K562 (cell line): ENCODE results near the gene WNT7A. TPM values are rescaled to one million over a fixed set of nuclear protein-coding genes. Genes with fewer than 3 reads are reported as not detected.

Source experiments
- ATAC-seq: fragments of 200-7000 bp; cut with Tn5 transposase; 3 replicates; pipeline ENCODE4 v1.9.1; 2020; ENCODE audit warnings: moderate library complexity
- BruUV-seq: library from RNA; stranded (reverse); fragments of 400-500 nt; replicated peaks from 2 replicates; lab custom pipeline; 2021; lab: Mats Ljungman, UMichigan
- CTCF ChIA-PET: fragments of 300-600 bp; formaldehyde crosslinking; extraction: SDS; loops from one replicate; lab custom pipeline; 2021; ENCODE audit warnings: low intra/inter-chr PET ratio; lab: Yijun Ruan, JAX
- POLR2A ChIA-PET: fragments of 300-600, 350-650 bp; sonication (Branson Sonifier 250); formaldehyde crosslinking; extraction: SDS; loops from one replicate; lab custom pipeline; 2021; ENCODE audit warnings: antibody characterized with exemption, inconsistent platforms; lab: Yijun Ruan, JAX
- DNase-seq, 4 experiments: peaks; one replicate each; pipeline versions ENCODE4 v3.0.0 to v3.0.0-alpha.2; 2011 to 2018; ENCODE audit warnings: low spot score in 3 of 4, mixed read lengths in 3 of 4; ENCODE audit errors: extremely low read depth in 1 of 4
- FAIRE-seq: peaks from 2 replicates; lab custom pipeline; 2011; peaks lifted over from hg19 to GRCh38; lab: Jason Lieb, UNC
- H2AFZ ChIP-seq: 2 replicates; pipeline ENCODE4 v1.6.0; 2011; ENCODE audit warnings: low read depth, low read length, control low read depth, inconsistent platforms
- H3K27ac ChIP-seq: fragments of 200-600 bp; 3 replicates; pipeline ENCODE4 v1.8.0; 2011; ENCODE audit warnings: low read depth, mild to moderate bottlenecking, control low read depth, inconsistent platforms, low read length, moderate library complexity, mixed read lengths; ENCODE audit errors: extremely low read depth
- H3K27me3 ChIP-seq, 2 experiments: fragments of 300-600 bp in 1 of 2; 2 replicates in 1 of 2; 3 replicates in 1 of 2; pipeline versions ENCODE4 v1.6.0 to v1.8.0; 2011; ENCODE audit warnings: inconsistent platforms in 2 of 2, low read length in 2 of 2, mild to moderate bottlenecking in 1 of 2, mixed read lengths in 1 of 2, moderate library complexity in 1 of 2; ENCODE audit not compliant: control insufficient read depth in 2 of 2, insufficient read depth in 2 of 2
- H3K36me3 ChIP-seq: fragments of 300-600 bp; 3 replicates; pipeline ENCODE4 v1.8.0; 2011; ENCODE audit warnings: mild to moderate bottlenecking, low read length, inconsistent platforms; ENCODE audit not compliant: control insufficient read depth, insufficient read depth
- H3K4me1 ChIP-seq, 2 experiments: fragments of 200-600 bp in 1 of 2; replicated peaks in 1 of 2; 2 replicates in 1 of 2; 3 replicates in 1 of 2; pipeline versions ENCODE4 v1.5.1 to v1.8.0; 2011; ENCODE audit warnings: inconsistent platforms in 2 of 2, low read length in 2 of 2, mild to moderate bottlenecking in 1 of 2, mixed read lengths in 1 of 2, moderate library complexity in 1 of 2; ENCODE audit not compliant: control insufficient read depth in 2 of 2, insufficient read depth in 2 of 2
- H3K4me2 ChIP-seq: 2 replicates; pipeline ENCODE4 v1.6.1; 2011; ENCODE audit warnings: low read length, control low read depth, inconsistent platforms, mixed read lengths; ENCODE audit not compliant: insufficient read depth
- H3K4me3 ChIP-seq: fragments of 200-600 bp; sonication (generic), shearing (Covaris generic); 2 replicates; pipeline ENCODE4 v1.5.1; 2016; ENCODE audit warnings: control low read depth, inconsistent platforms
- H3K79me2 ChIP-seq: fragments of 200-600 bp; 3 replicates; pipeline ENCODE4 v1.8.0; 2011; ENCODE audit warnings: low read length, inconsistent platforms; ENCODE audit not compliant: control insufficient read depth, insufficient read depth
- H3K9ac ChIP-seq, 2 experiments: 2 replicates each; pipeline versions ENCODE4 v1.6.0 to v1.6.1; 2011; ENCODE audit warnings: low read depth in 2 of 2, low read length in 2 of 2, control low read depth in 1 of 2, inconsistent platforms in 1 of 2, mild to moderate bottlenecking in 1 of 2, mixed read lengths in 1 of 2; ENCODE audit not compliant: insufficient read depth in 1 of 2
- H3K9me1 ChIP-seq: one replicate; pipeline ENCODE4 v1.6.0; 2011; ENCODE audit warnings: inconsistent platforms, mild to moderate bottlenecking, low read length, moderate library complexity; ENCODE audit not compliant: control insufficient read depth, insufficient read depth
- H3K9me3 ChIP-seq: replicated peaks from 2 replicates; pipeline ENCODE4 v1.5.1; 2011; ENCODE audit warnings: low read depth, low read length, inconsistent platforms; ENCODE audit not compliant: control insufficient read depth, insufficient read depth
- H4K20me1 ChIP-seq: replicated peaks from 2 replicates; pipeline ENCODE4 v1.6.1; 2011; ENCODE audit warnings: low read length, inconsistent platforms, mixed read lengths; ENCODE audit not compliant: control insufficient read depth, insufficient read depth
- ASH1L ChIP-seq: fragments of 450-650 bp; IDR thresholded peaks from 2 replicates; pipeline ENCODE4 v1.6.1; 2018; ENCODE audit warnings: borderline replicate concordance, mild to moderate bottlenecking, low read depth; ENCODE audit not compliant: partially characterized antibody
- BCOR ChIP-seq: fragments of 450-650 bp; IDR thresholded peaks from 2 replicates; pipeline ENCODE4 v1.6.1; 2016
- E2F3 ChIP-seq: fragments of 250-450 bp; sonication (Bioruptor Pico); IDR thresholded peaks from 2 replicates; pipeline ENCODE4 v1.4.0; 2020; ENCODE audit warnings: mild to moderate bottlenecking
- FOSL1 ChIP-seq: fragments of 200-800 bp; sonication (Bioruptor generic); conservative IDR thresholded peaks from 2 replicates; pipeline ENCODE4 v1.6.1; 2016; ENCODE audit warnings: missing genetic modification characterization, missing compliant biosample characterization
- HDAC2 ChIP-seq: fragments of 450-650 bp; IDR thresholded peaks from 2 replicates; pipeline ENCODE4 v1.6.1; 2016; ENCODE audit warnings: mild to moderate bottlenecking
- KAT8 ChIP-seq: fragments of 450-650 bp; IDR thresholded peaks from 2 replicates; pipeline ENCODE4 v1.6.1; 2016; ENCODE audit warnings: low read depth, mild to moderate bottlenecking
- MCM7 ChIP-seq, 2 experiments: fragments of 450-650 bp; IDR thresholded peaks; 2 replicates each; pipeline ENCODE4 v1.6.1; 2016 to 2018
- NBN ChIP-seq: fragments of 450-650 bp; IDR thresholded peaks from 2 replicates; pipeline ENCODE4 v1.6.1; 2016; ENCODE audit warnings: low read depth, mild to moderate bottlenecking
- PHF8 ChIP-seq: fragments of 200-600 bp; sonication (generic); IDR thresholded peaks from 2 replicates; pipeline ENCODE4 v1.6.1; 2012; ENCODE audit warnings: mixed run types, mild to moderate bottlenecking, inconsistent platforms, low read length, moderate library complexity, borderline replicate concordance
- RB1 ChIP-seq: fragments of 450-650 bp; IDR thresholded peaks from 2 replicates; pipeline ENCODE4 v1.6.1; 2017; ENCODE audit warnings: low read depth, mild to moderate bottlenecking
- SIN3B ChIP-seq: fragments of 450-650 bp; IDR thresholded peaks from 2 replicates; pipeline ENCODE4 v1.6.1; 2017; ENCODE audit warnings: low read depth, mild to moderate bottlenecking, moderate library complexity
- STAT6 ChIP-seq: sonication (generic); formaldehyde crosslinking; IDR thresholded peaks from 2 replicates; pipeline ENCODE4 v1.8.1; 2023; ENCODE audit warnings: mild to moderate bottlenecking, missing genetic modification reagents
- TRIM24 ChIP-seq, 2 experiments: fragments of 450-650 bp; IDR thresholded peaks; 2 replicates each; pipeline ENCODE4 v1.6.1; 2016
- ZNF507 ChIP-seq: conservative IDR thresholded peaks from 2 replicates; pipeline ENCODE4 v1.6.1; 2017; ENCODE audit warnings: missing genetic modification characterization, missing compliant biosample characterization
- WGBS: fragments of 100-300 bp; shearing (Covaris generic); methylation state at CpG from one replicate; pipeline ENCODE4 v1.1.6; 2016; ENCODE audit warnings: low coverage, mixed read lengths; ENCODE audit not compliant: insufficient coverage; ENCODE audit errors: missing lambda C conversion rate; 5-methylcytosine and 5-hydroxymethylcytosine counted together
- in situ Hi-C: fragments of 300-500 bp; cut with MboI; formaldehyde crosslinking; loops from 4 replicates; pipeline ENCODE4 v1.15.0; 2018; ENCODE audit warnings: inconsistent platforms, mixed read lengths
- intact Hi-C: fragments of 100-400 bp; cut with micrococcal nuclease; formaldehyde crosslinking; loops from 2 replicates; pipeline ENCODE4 v1.14.2; 2022
- polyA plus RNA-seq, 8 experiments: library from polyadenylated mRNA; depleted of rRNA in 4 of 8; stranded (reverse) in 5 of 8; unstranded in 3 of 8; fragments of >200 nt; fragmentation: Nextera tagmentation in 2 of 8; fragmentation: Illumina TruSeq in 1 of 8; extraction: Ambion mirVana in 2 of 8; extraction: Trizol in 1 of 8; gene quantifications; 2 replicates each; pipeline versions ENCODE4 v1.2.1 to v1.2.3, GENCODE V29; 2011 to 2014; ENCODE audit warnings: inconsistent platforms in 1 of 8, missing spikeins in 1 of 8
- total RNA-seq, 7 experiments: library from RNA; depleted of rRNA in 6 of 7; stranded (reverse); fragments of >200 nt in 6 of 7; fragmentation: Illumina TruSeq in 2 of 7; extraction: Trizol in 2 of 7; gene quantifications; 2 replicates each; pipeline versions ENCODE4 v1.2.1 to v1.2.3, GENCODE V29; 2011 to 2021; ENCODE audit warnings: low replicate concordance in 1 of 7
- TF ChIP-seq, protein P1 (sequence below): sonication (generic); formaldehyde crosslinking; IDR thresholded peaks from 2 replicates; pipeline ENCODE4 v1.8.0; 2022; ENCODE audit warnings: mild to moderate bottlenecking, missing genetic modification reagents

Gene WNT7A
- total and polyA plus RNA-seq, 9 of the 15 experiments (the other 6 are each of a cell fraction or from before 2014, with no cell fraction given) = 0.03 TPM; not detected in 8

DNA sequence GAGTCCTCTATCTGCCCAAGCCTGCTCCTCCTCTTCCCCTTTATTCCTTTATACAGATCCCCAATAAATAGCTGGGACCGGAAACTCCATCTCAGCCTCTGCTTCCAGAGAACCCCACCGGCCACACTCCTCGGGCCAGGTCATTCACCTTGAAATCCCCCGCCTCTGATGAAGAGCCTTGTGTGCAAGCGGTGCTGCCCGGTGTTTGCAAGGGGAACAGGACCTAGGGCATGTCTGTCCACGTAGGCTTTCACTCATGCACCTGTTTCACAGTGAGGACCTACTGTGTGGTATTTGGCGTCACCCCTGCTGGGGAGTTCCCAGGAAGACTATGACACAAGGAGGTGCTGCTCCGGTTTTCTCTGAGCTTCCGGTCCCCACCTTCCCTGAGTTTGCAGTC lies 54.0 kb downstream of the WNT7A start:
- BruUV-seq = no TSS peak
- Histone ChIP-seq H3K79me2 (no peaks in the 10 kb centered on the region), H3K9me1 (no peaks in the 10 kb centered on the region), H3K27me3 (peaks cover 2 to 45% of the 10 kb centered on the region in 2 experiments; a peak in 2 of 5 replicates), H3K4me1 (no peaks in the 10 kb centered on the region), H2AFZ (no peak overlapping the region), H3K36me3 (no peaks in the 10 kb centered on the region), H3K4me3 (no peak overlapping the region), H3K27ac (no peak overlapping the region), H4K20me1 (peaks cover 3% of the 10 kb centered on the region; the same call in 1 of the 2 replicates), H3K9me3 (no peaks in the 10 kb centered on the region), H3K4me2 (no peak overlapping the region), H3K9ac (no peak overlapping the region)
- ATAC-seq (no peak), DNase-seq (no peak), FAIRE-seq (no peak)
- POLR2A ChIA-PET = interaction anchor here (1.3 kb wide), 2 partner anchors 12 to 20 kb away, joined by 3 to 6 read pairs; no protein-coding TSS in a partner anchor
- TF ChIP-seq STAT6 (CRISPR knock-in tag) = no peak
- no peak for TF ChIP-seq FOSL1 (tag)
- TF ChIP-seq PHF8 = no peak
- no peak for TF ChIP-seq TRIM24 (IDR thresholded peaks at IDR 0.05)
- no peak for TF ChIP-seq BCOR
- no peak for TF ChIP-seq ZNF507 (tag)
- TF ChIP-seq NBN = no peak
- no peak for TF ChIP-seq MCM7 (IDR thresholded peaks at IDR 0.05)
- TF ChIP-seq ASH1L = no peak
- TF ChIP-seq, protein P1, sequence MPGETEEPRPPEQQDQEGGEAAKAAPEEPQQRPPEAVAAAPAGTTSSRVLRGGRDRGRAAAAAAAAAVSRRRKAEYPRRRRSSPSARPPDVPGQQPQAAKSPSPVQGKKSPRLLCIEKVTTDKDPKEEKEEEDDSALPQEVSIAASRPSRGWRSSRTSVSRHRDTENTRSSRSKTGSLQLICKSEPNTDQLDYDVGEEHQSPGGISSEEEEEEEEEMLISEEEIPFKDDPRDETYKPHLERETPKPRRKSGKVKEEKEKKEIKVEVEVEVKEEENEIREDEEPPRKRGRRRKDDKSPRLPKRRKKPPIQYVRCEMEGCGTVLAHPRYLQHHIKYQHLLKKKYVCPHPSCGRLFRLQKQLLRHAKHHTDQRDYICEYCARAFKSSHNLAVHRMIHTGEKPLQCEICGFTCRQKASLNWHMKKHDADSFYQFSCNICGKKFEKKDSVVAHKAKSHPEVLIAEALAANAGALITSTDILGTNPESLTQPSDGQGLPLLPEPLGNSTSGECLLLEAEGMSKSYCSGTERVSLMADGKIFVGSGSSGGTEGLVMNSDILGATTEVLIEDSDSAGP (CRISPR knock-in tag) = no peak
- no peak for TF ChIP-seq RB1
- TF ChIP-seq SIN3B = no peak
- no peak for TF ChIP-seq HDAC2
- TF ChIP-seq KAT8 = no peak
- no peak for TF ChIP-seq E2F3 (CRISPR knock-in tag)
- CTCF ChIA-PET = no interaction called here
- intact Hi-C loops = no loop called here
- in situ Hi-C loops = no loop called here
- WGBS = 1% methylated on average over 10 of the region's 10 CpGs
